ENCODE results near the gene NYNRIN. TPM values are rescaled to one million over a fixed set of nuclear protein-coding genes. Genes with fewer than 3 reads are reported as not detected.

Gene NYNRIN
- total and polyA plus RNA-seq, 2 of the 8 experiments (the other 6 are each of a cell fraction or from before 2014, with no cell fraction given) = 15.2 to 18.3 TPM

GRCh38 chr14:24463884-24464785 is 65.3 kb downstream of the NYNRIN start:
- H4K8ac ChIP-seq (ENCODE audit: extremely low read depth, insufficient read depth, low read length) = no peak overlapping the region
- no peak overlapping the region for H3K14ac ChIP-seq (ENCODE audit: insufficient read length)
- CTCF ChIA-PET (ENCODE audit: partially characterized antibody) = no interaction called here
- H2BK15ac ChIP-seq (ENCODE audit: low read length) = no peak overlapping the region
- DNase-seq (ENCODE audit: low read depth in 1 of 2, low spot score in 2 of 2) = no peak
- no peak overlapping the region for H3K4me3 ChIP-seq (ENCODE audit: extremely low read depth in 1 of 4, insufficient read depth in 2 of 4, low read depth in 3 of 4, low read length in 4 of 4)
- H3K18ac ChIP-seq (ENCODE audit: extremely low read depth, low read length) = no peak overlapping the region
- H4K5ac ChIP-seq (ENCODE audit: insufficient read length, low read depth, low read length) = no peak overlapping the region
- no peak for FAIRE-seq
- POLR2A ChIA-PET (ENCODE audit: partially characterized antibody) = no interaction called here
- H3K4ac ChIP-seq (replicated peaks; ENCODE audit: insufficient read length, low read depth, low read length) = no peak overlapping the region
- H3K27ac ChIP-seq (ENCODE audit: low read depth, low read length) = no peak overlapping the region
- H2BK5ac ChIP-seq (ENCODE audit: low read depth, low read length) = no peak overlapping the region
- no peak overlapping the region for H4K91ac ChIP-seq (replicated peaks; ENCODE audit: insufficient read length, low read length)
- H4K20me1 ChIP-seq (replicated peaks in 1 of 2; ENCODE audit: control insufficient read depth in 1 of 2, insufficient read depth in 2 of 2, low read length in 2 of 2) = no peaks in the 10 kb centered on the region
- H3K27me3 ChIP-seq (replicated peaks in 1 of 4; ENCODE audit: control insufficient read depth in 3 of 4, extremely low read depth in 1 of 4, insufficient read depth in 3 of 4, low read length in 3 of 4) = no peaks in the 10 kb centered on the region
- no peaks in the 10 kb centered on the region for H3K9me3 ChIP-seq (ENCODE audit: insufficient read depth in 2 of 2, low read depth in 1 of 2, low read length in 1 of 2)
- H3K36me3 ChIP-seq (ENCODE audit: control insufficient read depth in 2 of 4, insufficient read depth in 4 of 4, low read length in 3 of 4) = no peaks in the 10 kb centered on the region
- no peak overlapping the region for H2BK20ac ChIP-seq (ENCODE audit: low read length)
- H3K9ac ChIP-seq (replicated peaks in 1 of 4; ENCODE audit: extremely low read depth in 1 of 4, low read depth in 3 of 4, low read length in 3 of 4) = no peak overlapping the region
- H3K4me1 ChIP-seq (replicated peaks in 1 of 4; ENCODE audit: control insufficient read depth in 3 of 4, insufficient read depth in 4 of 4, low read length in 3 of 4) = no peaks in the 10 kb centered on the region
- no peak overlapping the region for H2AK5ac ChIP-seq (ENCODE audit: low read depth, low read length)
- H3K23me2 ChIP-seq (ENCODE audit: low read depth, low read length) = no peaks in the 10 kb centered on the region
- H2AFZ ChIP-seq (ENCODE audit: low read length) = no peak overlapping the region
- no peak overlapping the region for H3K4me2 ChIP-seq (ENCODE audit: insufficient read depth in 1 of 2, low read depth in 2 of 2, low read length in 2 of 2)
- 69% methylated on average over 4 of the region's 4 CpGs; no CpG with 5 or more reads in 1 of the 2 experiments for WGBS, 2 experiments (ENCODE audit: extremely low coverage in 1 of 2, insufficient coverage in 1 of 2, insufficient read length in 1 of 2, insufficient replicate concordance in 2 of 2, low coverage in 1 of 2, low lambda C conversion rate in 2 of 2, missing lambda C conversion rate in 1 of 2)
- no peaks in the 10 kb centered on the region for H3K79me2 ChIP-seq (ENCODE audit: control insufficient read depth in 1 of 2, insufficient read depth in 2 of 2, low read length in 2 of 2)
- H3K56ac ChIP-seq (replicated peaks; ENCODE audit: insufficient read length, low read depth, low read length) = no peak overlapping the region
- no peak overlapping the region for H2BK120ac ChIP-seq (replicated peaks; ENCODE audit: low read depth, low read length)
- no peak overlapping the region for H3K23ac ChIP-seq (ENCODE audit: insufficient read length)
- no peak overlapping the region for H2BK12ac ChIP-seq (ENCODE audit: low read depth, low read length)
- no peaks in the 10 kb centered on the region for H3K79me1 ChIP-seq (ENCODE audit: low read depth, low read length)
- no peak for TF ChIP-seq JUND (IDR thresholded peaks at IDR 0.05; ENCODE audit: low read length)
- TF ChIP-seq CTBP2 (IDR thresholded peaks at IDR 0.05; ENCODE audit: borderline replicate concordance, insufficient read depth, insufficient read length, low read length) = no peak
- TF ChIP-seq POU5F1 (IDR thresholded peaks at IDR 0.05; ENCODE audit: low read depth, low read length) = no peak
- TF ChIP-seq SP2 (IDR thresholded peaks at IDR 0.05; ENCODE audit: low read length) = no peak
- no peak for TF ChIP-seq SUZ12 (IDR thresholded peaks at IDR 0.05; ENCODE audit: low read length)
- TF ChIP-seq HDAC2 (IDR thresholded peaks at IDR 0.05; ENCODE audit: borderline replicate concordance in 1 of 2, low read depth in 2 of 2, low read length in 2 of 2) = no peak
- TF ChIP-seq EZH2 (IDR thresholded peaks at IDR 0.05; ENCODE audit: low read depth, low read length, severe bottlenecking) = no peak
- no peak for TF ChIP-seq RNF2 (IDR thresholded peaks at IDR 0.05; ENCODE audit: borderline replicate concordance, low read depth, low read length, missing control alignments, poor library complexity, severe bottlenecking)
- no peak for TF ChIP-seq BCL11A (IDR thresholded peaks at IDR 0.05; ENCODE audit: low read depth in 2 of 2, low read length in 2 of 2)
- TF ChIP-seq CBX8 (IDR thresholded peaks at IDR 0.05; ENCODE audit: borderline replicate concordance, low read depth, low read length) = no peak
- no peak for TF ChIP-seq MAFK (IDR thresholded peaks at IDR 0.05; ENCODE audit: low read depth, low read length)

Data from H1 (cell line).